GM12878 (cell line): ENCODE data around the gene USP27X. TPM values are rescaled to one million over a fixed set of nuclear protein-coding genes. Genes with fewer than 3 reads are reported as not detected.

ENCODE experiments used
- ATF7 ChIP-seq: fragments of 450-650 bp; IDR thresholded peaks from 2 replicates; pipeline ENCODE4 v1.6.1; 2016; ENCODE audit warnings: low read depth, mild to moderate bottlenecking
- CBX3 ChIP-seq: fragments of 200-600 bp; sonication (generic); IDR thresholded peaks from 2 replicates; pipeline ENCODE4 v1.6.1; 2016; ENCODE audit warnings: low read depth, borderline replicate concordance
- CEBPZ ChIP-seq: fragments of 150-350 bp; IDR thresholded peaks from 2 replicates; pipeline ENCODE4 v1.6.1; 2016; ENCODE audit warnings: low read depth, low read length
- CHD2 ChIP-seq: IDR thresholded peaks from 2 replicates; pipeline ENCODE4 v1.6.1; 2011; ENCODE audit warnings: low read depth, low read length, improper control_type of control experiment, borderline replicate concordance
- E2F8 ChIP-seq: fragments of 450-650 bp; IDR thresholded peaks from 2 replicates; pipeline ENCODE4 v1.6.1; 2018; ENCODE audit warnings: mild to moderate bottlenecking, low read depth, moderate library complexity; ENCODE audit not compliant: partially characterized antibody
- MAX ChIP-seq: IDR thresholded peaks from 2 replicates; pipeline ENCODE4 v1.6.1; 2012; ENCODE audit warnings: low read depth, low read length, improper control_type of control experiment
- MLLT1 ChIP-seq: fragments of 450-650 bp; IDR thresholded peaks from 2 replicates; pipeline ENCODE4 v1.6.1; 2016; ENCODE audit warnings: mild to moderate bottlenecking
- MTA2 ChIP-seq: fragments of 450-650 bp; IDR thresholded peaks from 2 replicates; pipeline ENCODE4 v1.6.1; 2016; ENCODE audit warnings: low read depth, mild to moderate bottlenecking, moderate library complexity
- NR2C2 ChIP-seq: IDR thresholded peaks from 2 replicates; pipeline ENCODE4 v1.6.1; 2011; ENCODE audit warnings: borderline replicate concordance, low read depth; ENCODE audit not compliant: control insufficient read depth, insufficient read length
- NR2F1 ChIP-seq: fragments of 450-650 bp; conservative IDR thresholded peaks from 2 replicates; pipeline ENCODE4 v1.6.1; 2017; ENCODE audit warnings: mild to moderate bottlenecking
- POLR2AphosphoS5 ChIP-seq: IDR thresholded peaks from 2 replicates; pipeline ENCODE4 v1.6.1; 2011; ENCODE audit warnings: mild to moderate bottlenecking, low read length, inconsistent platforms
- STAT1 ChIP-seq: fragments of 450-650 bp; conservative IDR thresholded peaks from 2 replicates; pipeline ENCODE4 v1.6.1; 2014; ENCODE audit warnings: antibody characterized with exemption, mild to moderate bottlenecking
- ZNF622 ChIP-seq: fragments of 450-650 bp; IDR thresholded peaks from 2 replicates; pipeline ENCODE4 v1.6.1; 2017; ENCODE audit warnings: mild to moderate bottlenecking, inconsistent platforms
- polyA plus RNA-seq, 11 experiments: library from polyadenylated mRNA; depleted of rRNA in 4 of 11; unstranded in 6 of 11; stranded (reverse) in 5 of 11; fragments of >200 nt; fragmentation: Nextera tagmentation in 4 of 11; fragmentation: Illumina TruSeq in 1 of 11; extraction: Ambion mirVana in 4 of 11; extraction: Trizol in 1 of 11; gene quantifications; 1 replicate in 1 of 11; 2 replicates in 10 of 11; pipeline versions ENCODE4 v1.2.1 to v1.2.3, GENCODE V29; 2011 to 2016; ENCODE audit warnings: inconsistent platforms in 2 of 11, missing spikeins in 2 of 11, low read depth in 1 of 11
- total RNA-seq, 4 experiments: library from RNA; depleted of rRNA in 3 of 4; stranded (reverse); fragments of >200 nt in 3 of 4; fragmentation: Illumina TruSeq in 1 of 4; extraction: Trizol in 1 of 4; gene quantifications; 2 replicates each; pipeline versions ENCODE4 v1.2.1 to v1.2.3, GENCODE V29; 2013 to 2021

USP27X gene
- total and polyA plus RNA-seq, 10 of the 15 experiments (the other 5 are each of a cell fraction or from before 2014, with no cell fraction given), result 0.09 to 2.0 (median 0.89) TPM; not detected in 1

GRCh38 chrX:49901048-49901447, 21.8 kb downstream of the USP27X start (continued):
- TF ChIP-seq CEBPZ (no peak), CBX3 (no peak), MAX (no peak), NR2C2 (no peak), NR2F1 (no peak), ZNF622 (no peak), MTA2 (no peak), POLR2AphosphoS5 (no peak), ATF7 (no peak), E2F8 (no peak), CHD2 (no peak), STAT1 (no peak), MLLT1 (no peak)
